Esophagus muscularis mucosa (tissue), 4 donors: ENCODE data around the gene VDR. TPM values are rescaled to one million over a fixed set of nuclear protein-coding genes. Genes with fewer than 3 reads are reported as not detected.

ENCODE experiments used
- DNase-seq: peaks from one replicate; pipeline ENCODE4 v3.0.0-alpha.2; 2017; ENCODE audit errors: extremely low spot score
- H3K27ac ChIP-seq, 4 donors: fragments of 200-600 bp; sonication (generic); replicated peaks in 1 of 4; 1 replicate in 3 of 4; 2 replicates in 1 of 4; pipeline ENCODE4 v1.5.1; 2016 to 2019; ENCODE audit warnings: mild to moderate bottlenecking in 1 of 4
- H3K27me3 ChIP-seq, 4 donors: fragments of 200-600 bp; sonication (generic); one replicate each; pipeline versions ENCODE4 v1.5.1 to v1.6.0; 2016 to 2019
- H3K36me3 ChIP-seq, 4 donors: fragments of 200-600 bp; sonication (generic); one replicate each; pipeline ENCODE4 v1.5.1; 2016 to 2019
- H3K4me1 ChIP-seq, 4 donors: fragments of 200-600 bp; sonication (generic); one replicate each; pipeline ENCODE4 v1.5.1; 2016 to 2019
- H3K4me3 ChIP-seq, 4 donors: fragments of 200-600 bp; sonication (generic); 1 replicate in 2 of 4; 2 replicates in 2 of 4; pipeline ENCODE4 v1.5.1; 2016 to 2019; ENCODE audit warnings: mild to moderate bottlenecking in 4 of 4, moderate library complexity in 1 of 4
- H3K9me3 ChIP-seq, 4 donors: fragments of 200-600 bp; sonication (generic); 1 replicate in 3 of 4; 2 replicates in 1 of 4; pipeline ENCODE4 v1.5.1; 2016 to 2019
- EP300 ChIP-seq: sonication (generic); formaldehyde crosslinking; IDR thresholded peaks from one replicate; pipeline ENCODE4 v1.6.1; 2017; ENCODE audit warnings: antibody characterized with exemption
- POLR2A ChIP-seq: fragments of 450-650 bp; IDR thresholded peaks from one replicate; pipeline ENCODE4 v1.6.1; 2017; ENCODE audit warnings: antibody characterized with exemption, moderate library complexity, mild to moderate bottlenecking, low read depth
- POLR2AphosphoS5 ChIP-seq, 2 donors: sonication (generic); formaldehyde crosslinking; IDR thresholded peaks; one replicate each; pipeline ENCODE4 v1.6.1; 2017; ENCODE audit warnings: antibody characterized with exemption in 2 of 2
- WGBS: methylation state at CpG from one replicate; pipeline ENCODE4 v1.1.5; 2018; 5-methylcytosine and 5-hydroxymethylcytosine counted together
- intact Hi-C: fragments of 100-400 bp; cut with DNase I; formaldehyde crosslinking; loops from one replicate; pipeline ENCODE4 v1.15.1; 2023
- total RNA-seq, 4 donors: library from RNA; depleted of rRNA; stranded (reverse); fragments of >200 nt; gene quantifications; one replicate each; pipeline versions ENCODE4 v1.1.0 to v1.2.1, GENCODE V29; 2016
- TF ChIP-seq, protein P1 (sequence below), 3 experiments: fragments of 200-600 bp in 2 of 3; fragments of 450-650 bp in 1 of 3; sonication (generic) in 2 of 3; IDR thresholded peaks; one replicate each; pipeline ENCODE4 v1.5.1; 2017 to 2019; ENCODE audit warnings: antibody characterized with exemption in 3 of 3, mild to moderate bottlenecking in 2 of 3, moderate library complexity in 1 of 3

Gene VDR
- total RNA-seq, 4 donors from 2014 or later = 0.42 to 2.8 (median 2.1) TPM

DNA sequence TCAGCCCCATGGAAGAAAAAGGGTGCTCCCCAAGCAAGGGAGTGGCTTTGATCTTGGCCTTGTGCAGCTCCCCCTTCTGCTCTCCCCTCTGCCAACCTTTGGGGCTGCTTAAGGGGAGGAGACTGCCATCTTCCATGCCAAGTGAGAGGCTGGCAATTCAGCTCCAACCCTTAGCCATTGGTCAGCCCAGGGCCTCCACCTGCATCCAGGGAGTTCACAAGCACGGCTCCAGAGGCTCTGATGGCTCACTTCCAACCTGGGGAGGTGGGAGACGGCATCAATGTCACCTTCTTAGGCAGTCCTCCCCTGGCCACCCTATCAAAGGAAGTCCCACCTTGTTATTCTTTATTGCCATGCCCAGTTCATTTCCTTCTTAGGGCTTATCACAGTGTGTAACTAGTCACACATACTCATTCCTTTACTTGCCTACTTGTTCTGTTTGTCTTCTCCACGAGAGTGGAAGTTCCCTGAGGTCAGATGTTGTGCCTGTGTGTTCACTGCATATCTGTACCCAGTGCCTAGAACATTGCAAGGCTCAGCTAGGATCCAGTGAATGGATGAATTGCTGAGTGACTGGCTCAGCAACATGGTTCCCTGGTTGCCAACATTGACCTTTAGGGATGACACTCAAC lies 90.1 kb downstream of the VDR start:
- H3K36me3 ChIP-seq = peaks cover 0 to 11% (median 0%) of the 10 kb centered on the region in 4 donors
- H3K9me3 ChIP-seq = no peaks in the 10 kb centered on the region
- WGBS = 63% methylated on average over 3 of the region's 3 CpGs
- peak overlapping the region in 2 of 4 donors; percentile 46 to 57 for H3K4me3 ChIP-seq
- H3K27me3 ChIP-seq = no peaks in the 10 kb centered on the region
- peaks cover 86 to 94% (median 90%) of the 10 kb centered on the region in 4 donors for H3K4me1 ChIP-seq
- DNase-seq = no peak
- peak overlapping the region; percentile 92 to 99 (median 98) for H3K27ac ChIP-seq
- TF ChIP-seq, protein P1, sequence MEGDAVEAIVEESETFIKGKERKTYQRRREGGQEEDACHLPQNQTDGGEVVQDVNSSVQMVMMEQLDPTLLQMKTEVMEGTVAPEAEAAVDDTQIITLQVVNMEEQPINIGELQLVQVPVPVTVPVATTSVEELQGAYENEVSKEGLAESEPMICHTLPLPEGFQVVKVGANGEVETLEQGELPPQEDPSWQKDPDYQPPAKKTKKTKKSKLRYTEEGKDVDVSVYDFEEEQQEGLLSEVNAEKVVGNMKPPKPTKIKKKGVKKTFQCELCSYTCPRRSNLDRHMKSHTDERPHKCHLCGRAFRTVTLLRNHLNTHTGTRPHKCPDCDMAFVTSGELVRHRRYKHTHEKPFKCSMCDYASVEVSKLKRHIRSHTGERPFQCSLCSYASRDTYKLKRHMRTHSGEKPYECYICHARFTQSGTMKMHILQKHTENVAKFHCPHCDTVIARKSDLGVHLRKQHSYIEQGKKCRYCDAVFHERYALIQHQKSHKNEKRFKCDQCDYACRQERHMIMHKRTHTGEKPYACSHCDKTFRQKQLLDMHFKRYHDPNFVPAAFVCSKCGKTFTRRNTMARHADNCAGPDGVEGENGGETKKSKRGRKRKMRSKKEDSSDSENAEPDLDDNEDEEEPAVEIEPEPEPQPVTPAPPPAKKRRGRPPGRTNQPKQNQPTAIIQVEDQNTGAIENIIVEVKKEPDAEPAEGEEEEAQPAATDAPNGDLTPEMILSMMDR (IDR thresholded peaks at IDR 0.05) = no peak
- TF ChIP-seq POLR2AphosphoS5 (IDR thresholded peaks at IDR 0.05) (no peak), POLR2A (no peak), EP300 (no peak)
- intact Hi-C loops = no loop called here

GRCh38 chr12:47813511-47814196 lies 91.1 kb downstream of the VDR start:
- intact Hi-C loops = no loop called here
- TF ChIP-seq EP300 (no peak), POLR2AphosphoS5 (IDR thresholded peaks at IDR 0.05) (no peak), POLR2A (no peak)
- TF ChIP-seq, protein P1 (IDR thresholded peaks at IDR 0.05) = no peak
- H3K36me3 ChIP-seq = peaks cover 0 to 11% (median 0%) of the 10 kb centered on the region in 4 donors
- no peaks in the 10 kb centered on the region for H3K9me3 ChIP-seq
- no peak for DNase-seq
- H3K27me3 ChIP-seq = no peaks in the 10 kb centered on the region
- WGBS = 21% methylated on average over 7 of the region's 9 CpGs
- H3K27ac ChIP-seq = peak overlapping the region; percentile 92 to 99 (median 98)
- H3K4me1 ChIP-seq = peaks cover 96 to 100% (median 99%) of the 10 kb centered on the region in 4 donors
- peak overlapping the region; percentile 46 to 57 (median 50) for H3K4me3 ChIP-seq

GRCh38 chr12:47812797-47813510 lies 91.8 kb downstream of the VDR start:
- no peaks in the 10 kb centered on the region for H3K9me3 ChIP-seq
- H3K27ac ChIP-seq = peak overlapping the region; percentile 92 to 99 (median 98)
- 2% methylated on average over 30 of the region's 37 CpGs for WGBS
- H3K36me3 ChIP-seq = peaks cover 0 to 7% (median 0%) of the 10 kb centered on the region in 4 donors
- H3K4me3 ChIP-seq = peak overlapping the region; percentile 46 to 57 (median 50)
- peaks cover 96 to 100% (median 99%) of the 10 kb centered on the region in 4 donors for H3K4me1 ChIP-seq
- intact Hi-C loops = no loop called here
- DNase-seq = peak; percentile 98
- no peaks in the 10 kb centered on the region for H3K27me3 ChIP-seq
- TF ChIP-seq EP300 = peak; percentile 22
- TF ChIP-seq POLR2AphosphoS5 (IDR thresholded peaks at IDR 0.05) = peak; percentile 82
- TF ChIP-seq POLR2A = no peak
- TF ChIP-seq, protein P1 (IDR thresholded peaks at IDR 0.05) = no peak

DNA sequence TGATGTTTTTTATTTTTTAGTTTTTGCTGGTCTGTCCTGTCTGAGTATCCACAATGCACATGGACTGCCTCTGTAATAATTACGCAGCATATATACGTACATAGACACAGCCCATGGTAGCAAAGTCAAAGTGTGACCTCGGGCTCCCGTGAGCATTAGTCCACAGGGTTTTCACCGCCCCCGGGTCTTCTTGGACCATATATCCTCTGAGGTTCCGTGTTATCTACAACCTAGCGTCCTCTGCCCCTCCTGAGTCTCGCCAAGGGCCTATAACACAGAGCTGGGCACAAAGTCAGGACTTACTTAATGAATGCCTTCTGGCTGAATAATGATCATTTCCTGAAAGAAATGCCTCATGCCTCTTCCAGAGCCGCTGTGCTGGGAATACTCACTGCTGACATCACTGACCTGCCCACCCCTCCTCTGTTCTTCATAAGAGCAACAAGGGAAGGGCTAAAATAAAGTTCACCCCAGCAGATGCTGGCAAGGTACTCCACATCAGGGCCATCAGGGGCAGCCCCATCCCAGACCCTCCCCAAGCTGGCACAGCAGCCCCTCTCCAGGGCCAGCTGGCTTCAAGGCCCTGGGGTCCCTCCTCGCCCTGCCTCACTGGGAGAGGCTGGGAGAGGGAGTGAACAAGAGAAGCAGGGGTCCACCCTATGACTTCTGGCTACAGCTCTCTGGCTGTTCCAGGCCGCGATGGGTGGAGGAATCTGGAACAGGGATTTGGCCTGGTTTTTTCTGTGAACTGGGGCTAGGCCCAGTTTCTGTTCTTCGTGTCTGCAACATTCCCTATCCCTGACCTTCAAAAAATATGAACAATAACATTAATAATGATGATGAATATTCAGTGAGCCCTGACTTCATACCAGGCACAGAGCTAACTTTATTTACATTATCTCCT lies 93.0 kb downstream of the VDR start:
- WGBS = 28% methylated on average over 14 of the region's 14 CpGs
- Histone ChIP-seq H3K36me3 (no peaks in the 10 kb centered on the region), H3K27ac (peak overlapping the region; percentile 92 to 99 (median 98)), H3K4me1 (peaks cover 96 to 100% (median 99%) of the 10 kb centered on the region in 4 donors), H3K27me3 (no peaks in the 10 kb centered on the region), H3K9me3 (no peaks in the 10 kb centered on the region), H3K4me3 (peak overlapping the region; percentile 46 to 57 (median 50))
- intact Hi-C loops = no loop called here
- peak; percentile 81 for TF ChIP-seq EP300
- TF ChIP-seq POLR2AphosphoS5 (IDR thresholded peaks at IDR 0.05) = peak; percentile 55 to 79
- peak; percentile 29 for TF ChIP-seq POLR2A
- TF ChIP-seq, protein P1 (IDR thresholded peaks at IDR 0.05) = no peak
- DNase-seq = no peak
